WERI-Rb-1 (cell line): ENCODE measurements around the gene RHBDF1.

ENCODE experiments used
- DNase-seq: peaks from one replicate; pipeline ENCODE4 v3.0.0-alpha.2; 2020
- H3K27ac ChIP-seq: fragments of 250-450 bp; sonication (Bioruptor Pico); 2 replicates; pipeline ENCODE4 v1.5.1; 2020; ENCODE audit warnings: mild to moderate bottlenecking, moderate library complexity
- H3K27me3 ChIP-seq: fragments of 250-450 bp; sonication (Bioruptor Pico); 2 replicates; pipeline ENCODE4 v1.5.1; 2021; ENCODE audit warnings: mild to moderate bottlenecking, low read depth, moderate library complexity; ENCODE audit not compliant: insufficient read depth, severe bottlenecking
- H3K36me3 ChIP-seq: fragments of 250-450 bp; sonication (Bioruptor Pico); 2 replicates; pipeline ENCODE4 v1.5.1; 2020; ENCODE audit warnings: mild to moderate bottlenecking, moderate library complexity
- H3K4me3 ChIP-seq: 2 replicates; pipeline ENCODE4 v1.5.1; 2011; ENCODE audit warnings: low read depth, mild to moderate bottlenecking, control low read depth, low read length
- H3K9me3 ChIP-seq: fragments of 250-450 bp; sonication (Bioruptor Pico); 2 replicates; pipeline ENCODE4 v1.5.1; 2021; ENCODE audit warnings: mild to moderate bottlenecking, moderate library complexity; ENCODE audit not compliant: severe bottlenecking
- TF ChIP-seq, protein P1 (sequence below): IDR thresholded peaks from 2 replicates; pipeline ENCODE4 v1.5.1; 2011; ENCODE audit warnings: low read depth, mild to moderate bottlenecking, control low read depth, inconsistent platforms, low read length

Gene RHBDF1

DNA sequence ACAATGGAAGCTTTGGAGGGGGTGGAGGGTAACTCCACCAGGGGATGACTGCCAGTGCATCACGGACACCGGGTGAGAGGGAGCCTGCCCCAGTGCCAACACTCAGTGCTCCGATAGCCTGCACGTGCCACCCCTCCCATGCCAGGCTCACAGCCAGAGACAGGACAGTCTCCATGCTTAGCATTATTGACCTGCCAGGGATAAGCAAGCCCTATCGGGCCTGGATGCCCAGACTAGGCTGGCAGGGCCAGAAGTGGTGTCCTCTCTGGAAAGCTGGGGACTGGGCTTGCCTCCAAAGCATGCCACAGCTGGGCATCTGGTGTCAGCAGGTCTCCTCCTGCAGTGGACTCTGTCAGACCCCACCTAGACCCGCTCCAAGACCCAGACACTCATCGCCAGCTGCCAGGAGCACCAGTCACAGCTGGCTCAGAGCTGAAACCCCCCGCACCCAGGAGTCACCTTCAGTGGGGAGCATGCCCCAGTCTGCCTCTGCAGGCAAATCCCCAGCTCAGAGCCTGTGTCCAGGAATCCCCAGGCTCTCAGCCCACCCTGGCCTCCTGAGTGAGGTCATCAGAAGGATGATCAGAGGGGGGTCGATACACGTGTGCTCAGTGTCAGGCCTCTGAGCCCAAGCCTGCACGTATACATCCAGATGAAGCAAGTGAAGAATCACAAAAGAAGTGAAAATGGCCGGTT, 1.8 kb upstream of the RHBDF1 start:
- TF ChIP-seq, protein P1, sequence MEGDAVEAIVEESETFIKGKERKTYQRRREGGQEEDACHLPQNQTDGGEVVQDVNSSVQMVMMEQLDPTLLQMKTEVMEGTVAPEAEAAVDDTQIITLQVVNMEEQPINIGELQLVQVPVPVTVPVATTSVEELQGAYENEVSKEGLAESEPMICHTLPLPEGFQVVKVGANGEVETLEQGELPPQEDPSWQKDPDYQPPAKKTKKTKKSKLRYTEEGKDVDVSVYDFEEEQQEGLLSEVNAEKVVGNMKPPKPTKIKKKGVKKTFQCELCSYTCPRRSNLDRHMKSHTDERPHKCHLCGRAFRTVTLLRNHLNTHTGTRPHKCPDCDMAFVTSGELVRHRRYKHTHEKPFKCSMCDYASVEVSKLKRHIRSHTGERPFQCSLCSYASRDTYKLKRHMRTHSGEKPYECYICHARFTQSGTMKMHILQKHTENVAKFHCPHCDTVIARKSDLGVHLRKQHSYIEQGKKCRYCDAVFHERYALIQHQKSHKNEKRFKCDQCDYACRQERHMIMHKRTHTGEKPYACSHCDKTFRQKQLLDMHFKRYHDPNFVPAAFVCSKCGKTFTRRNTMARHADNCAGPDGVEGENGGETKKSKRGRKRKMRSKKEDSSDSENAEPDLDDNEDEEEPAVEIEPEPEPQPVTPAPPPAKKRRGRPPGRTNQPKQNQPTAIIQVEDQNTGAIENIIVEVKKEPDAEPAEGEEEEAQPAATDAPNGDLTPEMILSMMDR, result no peak
- Histone ChIP-seq H3K27me3 (no peaks in the 10 kb centered on the region), H3K9me3 (no peaks in the 10 kb centered on the region), H3K36me3 (0 out of 2 replicates have a peak, but pooled peaks cover under 1% of the 10 kb centered on the region), H3K4me3 (no peak overlapping the region), H3K27ac (no peak overlapping the region)
- peak; percentile 37 for DNase-seq

DNA sequence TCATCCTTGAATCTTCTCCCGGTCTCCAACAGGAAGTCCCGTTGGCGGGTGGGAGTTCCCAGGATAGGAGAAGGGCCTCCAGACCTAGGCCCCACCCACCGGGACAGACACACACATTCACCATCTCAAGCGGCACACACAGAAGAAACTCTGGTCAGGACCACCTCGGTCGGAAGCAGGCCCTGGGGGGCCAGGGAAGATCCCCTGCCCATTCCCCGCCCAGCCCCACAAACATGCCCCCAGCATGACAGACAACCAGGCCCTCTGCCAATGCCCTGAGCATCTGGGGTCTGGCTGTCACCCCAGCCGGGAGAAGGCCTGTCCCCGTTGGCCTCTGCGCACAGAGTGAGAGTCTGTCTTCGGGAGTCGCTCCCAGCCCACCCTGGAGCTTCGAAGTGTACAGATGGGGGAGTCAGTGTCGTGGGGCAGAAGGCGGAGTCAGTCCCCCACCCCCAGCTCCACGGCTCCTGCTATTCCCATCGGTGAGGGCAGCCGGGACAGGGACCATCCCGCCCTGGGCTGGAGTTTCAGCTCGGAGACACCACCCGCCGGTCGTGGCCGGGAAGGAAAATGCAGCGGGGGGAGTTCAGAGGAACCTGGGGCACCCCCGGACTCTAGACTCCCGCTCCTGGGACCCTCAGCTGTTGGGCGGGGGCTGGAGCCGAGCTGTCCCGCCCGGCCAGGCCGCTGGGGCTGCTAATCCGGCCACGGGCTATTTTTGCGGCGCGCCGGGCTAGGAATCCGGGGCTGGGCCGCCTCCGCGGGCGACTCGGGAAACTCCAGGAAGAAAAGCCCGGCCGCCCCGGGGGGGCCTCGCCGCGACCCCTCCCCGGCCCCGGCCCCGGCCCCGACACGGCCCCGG, 660 bp downstream of the RHBDF1 start:
- peak; percentile 70 for DNase-seq
- H3K27ac ChIP-seq, result peak overlapping the region; percentile 61
- TF ChIP-seq, protein P1, result no peak
- H3K36me3 ChIP-seq, result no peaks in the 10 kb centered on the region
- no peaks in the 10 kb centered on the region for H3K9me3 ChIP-seq
- H3K27me3 ChIP-seq, result no peaks in the 10 kb centered on the region
- peak overlapping the region; percentile 59 for H3K4me3 ChIP-seq

DNA sequence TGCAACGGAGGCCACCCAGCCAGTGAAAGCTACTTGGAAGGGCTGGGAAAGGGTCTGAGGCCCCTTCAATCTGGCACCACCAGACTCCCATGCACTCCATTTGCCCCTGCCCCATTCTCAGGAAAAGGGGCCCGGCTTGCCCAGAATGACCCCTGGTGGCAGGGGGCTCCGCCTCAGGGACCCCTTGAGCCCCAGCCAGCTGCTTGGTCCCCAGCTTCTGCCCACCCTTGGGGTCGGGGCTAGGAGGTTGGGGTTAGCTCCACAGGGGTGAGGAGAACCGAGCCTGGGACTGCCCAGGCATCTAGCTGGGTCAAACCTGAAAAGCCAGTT, 1.3 kb downstream of the RHBDF1 start:
- no peak for DNase-seq
- Histone ChIP-seq H3K9me3 (no peaks in the 10 kb centered on the region), H3K27me3 (no peaks in the 10 kb centered on the region), H3K36me3 (no peaks in the 10 kb centered on the region), H3K4me3 (peak overlapping the region; percentile 59), H3K27ac (peak overlapping the region; percentile 61; the same call in 1 of the 2 replicates)
- TF ChIP-seq, protein P1, result no peak

DNA sequence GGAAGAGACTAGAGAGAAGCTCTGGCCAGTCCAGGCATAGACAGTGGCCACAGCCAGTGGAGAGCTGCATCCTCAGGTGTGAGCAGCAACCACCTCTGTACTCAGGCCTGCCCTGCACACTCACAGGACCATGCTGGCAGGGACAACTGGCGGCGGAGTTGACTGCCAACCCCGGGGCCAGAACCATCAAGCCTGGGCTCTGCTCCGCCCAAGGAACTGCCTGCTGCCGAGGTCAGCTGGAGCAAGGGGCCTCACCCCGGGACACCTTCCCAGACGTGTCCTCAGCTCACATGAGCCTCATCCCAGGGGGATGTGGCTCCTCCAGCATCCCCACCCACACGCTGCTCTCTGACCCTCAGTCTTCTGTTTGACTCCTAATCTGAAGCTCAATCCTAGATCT, 3.2 kb downstream of the RHBDF1 start:
- Histone ChIP-seq H3K27me3 (no peaks in the 10 kb centered on the region), H3K36me3 (no peaks in the 10 kb centered on the region), H3K27ac (peak overlapping the region; percentile 74), H3K4me3 (no peak overlapping the region), H3K9me3 (no peaks in the 10 kb centered on the region)
- TF ChIP-seq, protein P1, result no peak
- DNase-seq, result peak; percentile 70

DNA sequence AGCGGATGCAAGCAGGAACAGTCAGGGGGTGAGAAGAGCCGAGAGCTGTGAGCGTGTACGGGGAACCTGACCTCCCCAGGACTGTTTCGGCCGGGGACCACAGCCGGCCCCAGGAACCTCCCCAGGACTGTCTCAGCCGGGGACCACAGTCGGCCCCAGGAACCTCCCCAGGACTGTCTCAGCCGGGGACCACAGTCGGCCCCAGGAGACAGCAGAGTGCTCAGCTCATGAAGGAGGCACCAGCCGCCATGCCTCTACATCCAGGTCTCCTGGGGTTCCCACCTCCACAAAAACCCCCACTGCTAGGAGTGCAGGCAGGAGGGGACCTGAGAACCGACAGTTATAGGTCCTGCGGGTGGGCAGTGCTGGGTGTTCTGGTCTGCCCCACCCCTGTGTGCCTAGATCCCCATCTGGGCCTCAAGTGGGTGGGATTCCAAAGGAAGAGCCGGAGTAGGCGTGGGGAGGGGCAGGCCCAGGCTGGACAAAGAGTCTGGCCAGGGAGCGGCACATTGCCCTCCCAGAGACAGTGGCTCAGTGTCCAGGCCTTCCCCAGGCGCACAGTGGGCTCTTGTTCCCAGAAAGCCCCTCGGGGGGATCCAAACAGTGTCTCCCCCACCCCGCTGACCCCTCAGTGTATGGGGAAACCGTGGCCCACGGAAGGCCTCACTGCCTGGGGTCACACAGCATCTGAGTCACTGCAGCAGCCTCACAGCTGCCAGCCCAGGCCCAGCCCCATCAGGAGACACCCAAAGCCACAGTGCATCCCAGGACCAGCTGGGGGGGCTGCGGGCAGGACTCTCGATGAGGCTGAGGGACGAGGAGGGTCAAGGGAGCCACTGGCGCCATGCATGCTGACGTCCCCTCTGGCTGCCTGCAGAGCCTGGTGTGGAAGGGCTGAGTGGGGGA, 4.3 kb downstream of the RHBDF1 start:
- DNase-seq, result no peak
- no peaks in the 10 kb centered on the region; the same call in 1 of the 2 replicates for H3K36me3 ChIP-seq
- TF ChIP-seq, protein P1, result no peak
- peak overlapping the region; percentile 74 for H3K27ac ChIP-seq
- H3K4me3 ChIP-seq, result no peak overlapping the region
- no peaks in the 10 kb centered on the region for H3K9me3 ChIP-seq
- H3K27me3 ChIP-seq, result no peaks in the 10 kb centered on the region
